ENCODE measurements around the gene DDX1. TPM values are rescaled to one million over a fixed set of nuclear protein-coding genes. Genes with fewer than 3 reads are reported as not detected.

The DDX1 gene
- total and polyA plus RNA-seq, 2 of the 4 experiments (the other 2 are of a cell fraction) = 73.6 to 74.9 TPM

DNA sequence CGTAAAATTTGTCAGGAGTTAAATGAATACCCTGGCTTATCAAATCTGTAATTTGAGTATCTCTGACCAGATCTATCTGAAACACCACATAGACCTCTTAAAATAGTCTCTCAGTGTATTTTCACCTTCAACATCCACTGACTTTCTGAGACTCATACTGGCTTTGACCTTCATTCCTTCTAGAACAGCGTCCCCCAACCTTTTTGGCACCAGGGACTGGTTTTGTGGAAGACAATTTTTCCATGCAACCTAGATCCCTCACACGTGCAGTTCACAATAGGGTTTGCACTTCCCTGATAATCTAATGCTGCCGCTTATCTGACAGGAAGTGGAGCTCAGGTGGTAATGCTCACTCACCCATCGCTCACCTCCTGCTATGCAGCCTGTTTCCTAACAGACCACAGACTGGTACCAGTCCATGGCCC is 33.8 kb upstream of the DDX1 start:
- H3K4ac ChIP-seq (ENCODE audit: low read depth, low read length) = no peak overlapping the region
- no peaks in the 10 kb centered on the region for H3K27me3 ChIP-seq (ENCODE audit: control insufficient read depth, insufficient read depth, low read length)
- DNase-seq (no peak), ATAC-seq (ENCODE audit: low read depth) (no peak)
- H4K91ac ChIP-seq (ENCODE audit: insufficient read depth, low read depth, low read length) = no peak overlapping the region
- H3K14ac ChIP-seq (replicated peaks; ENCODE audit: low read depth, low read length) = no peak overlapping the region
- no peak overlapping the region for H3K18ac ChIP-seq (ENCODE audit: low read depth, low read length)
- H2AK9ac ChIP-seq (replicated peaks; ENCODE audit: low read depth, low read length, poor library complexity) = no peak overlapping the region
- H2BK120ac ChIP-seq (ENCODE audit: low read depth, low read length) = no peak overlapping the region
- H3K9ac ChIP-seq (ENCODE audit: low read depth, low read length) = no peak overlapping the region
- H3K27ac ChIP-seq (ENCODE audit: insufficient read depth, low read length) = no peak overlapping the region
- CTCF ChIA-PET = no interaction called here
- no TSS peak for BruUV-seq (replicated peaks)
- H4K5ac ChIP-seq (ENCODE audit: low read depth, low read length) = no peak overlapping the region
- no peak overlapping the region for H3K4me3 ChIP-seq (ENCODE audit: insufficient read depth, low read depth, low read length)
- no CpG with 5 or more reads among the region's 5 CpGs for WGBS, 2 experiments (ENCODE audit: extremely low coverage in 2 of 2, insufficient read length in 1 of 2)
- POLR2A ChIA-PET (ENCODE audit: unreplicated experiment) = no interaction called here
- H3K23ac ChIP-seq (ENCODE audit: low read depth, low read length) = no peak overlapping the region
- H2BK5ac ChIP-seq (ENCODE audit: low read depth, low read length, poor library complexity, severe bottlenecking) = no peak overlapping the region
- intact Hi-C loops (cut with micrococcal nuclease) = no loop called here
- H3K36me3 ChIP-seq (ENCODE audit: control insufficient read depth, insufficient read depth, low read length) = peaks cover 7% of the 10 kb centered on the region
- in situ Hi-C loops (cut with MboI; ENCODE audit: low sequenced_read_pairs) = no loop called here
- peaks cover 3% of the 10 kb centered on the region for H3K9me1 ChIP-seq (ENCODE audit: insufficient read depth, low read length)
- no peaks in the 10 kb centered on the region for H3K4me1 ChIP-seq (ENCODE audit: control insufficient read depth, insufficient read depth, low read length)
- dilution Hi-C loops (cut with HindIII; ENCODE audit: low sequenced_read_pairs, unreplicated experiment) = no loop called here
- peaks cover 29 to 30% of the 10 kb centered on the region in 2 experiments for H3K79me1 ChIP-seq (ENCODE audit: low read depth in 1 of 2, low read length in 2 of 2)
- H2BK15ac ChIP-seq (ENCODE audit: low read depth, low read length) = no peak overlapping the region
- H2AK5ac ChIP-seq (ENCODE audit: low read depth, low read length) = no peak overlapping the region
- TF ChIP-seq CHD1 (IDR thresholded peaks at IDR 0.05; ENCODE audit: low read depth, low read length) (no peak), POLR2A (IDR thresholded peaks at IDR 0.05; ENCODE audit: low read depth, low read length) (no peak), MAFK (IDR thresholded peaks at IDR 0.05; ENCODE audit: low read depth, low read length) (no peak), MXI1 (IDR thresholded peaks at IDR 0.05; ENCODE audit: borderline replicate concordance, low read depth, low read length) (no peak), RCOR1 (IDR thresholded peaks at IDR 0.05; ENCODE audit: insufficient replicate concordance, low read length) (no peak), SMC3 (IDR thresholded peaks at IDR 0.05; ENCODE audit: low read depth, low read length) (no peak), MAZ (IDR thresholded peaks at IDR 0.05; ENCODE audit: borderline replicate concordance, low read depth, low read length) (no peak)
- TF ChIP-seq, protein P1, sequence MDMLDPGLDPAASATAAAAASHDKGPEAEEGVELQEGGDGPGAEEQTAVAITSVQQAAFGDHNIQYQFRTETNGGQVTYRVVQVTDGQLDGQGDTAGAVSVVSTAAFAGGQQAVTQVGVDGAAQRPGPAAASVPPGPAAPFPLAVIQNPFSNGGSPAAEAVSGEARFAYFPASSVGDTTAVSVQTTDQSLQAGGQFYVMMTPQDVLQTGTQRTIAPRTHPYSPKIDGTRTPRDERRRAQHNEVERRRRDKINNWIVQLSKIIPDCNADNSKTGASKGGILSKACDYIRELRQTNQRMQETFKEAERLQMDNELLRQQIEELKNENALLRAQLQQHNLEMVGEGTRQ (IDR thresholded peaks at IDR 0.05; ENCODE audit: low read depth, low read length) = no peak
- TF ChIP-seq, protein P2, sequence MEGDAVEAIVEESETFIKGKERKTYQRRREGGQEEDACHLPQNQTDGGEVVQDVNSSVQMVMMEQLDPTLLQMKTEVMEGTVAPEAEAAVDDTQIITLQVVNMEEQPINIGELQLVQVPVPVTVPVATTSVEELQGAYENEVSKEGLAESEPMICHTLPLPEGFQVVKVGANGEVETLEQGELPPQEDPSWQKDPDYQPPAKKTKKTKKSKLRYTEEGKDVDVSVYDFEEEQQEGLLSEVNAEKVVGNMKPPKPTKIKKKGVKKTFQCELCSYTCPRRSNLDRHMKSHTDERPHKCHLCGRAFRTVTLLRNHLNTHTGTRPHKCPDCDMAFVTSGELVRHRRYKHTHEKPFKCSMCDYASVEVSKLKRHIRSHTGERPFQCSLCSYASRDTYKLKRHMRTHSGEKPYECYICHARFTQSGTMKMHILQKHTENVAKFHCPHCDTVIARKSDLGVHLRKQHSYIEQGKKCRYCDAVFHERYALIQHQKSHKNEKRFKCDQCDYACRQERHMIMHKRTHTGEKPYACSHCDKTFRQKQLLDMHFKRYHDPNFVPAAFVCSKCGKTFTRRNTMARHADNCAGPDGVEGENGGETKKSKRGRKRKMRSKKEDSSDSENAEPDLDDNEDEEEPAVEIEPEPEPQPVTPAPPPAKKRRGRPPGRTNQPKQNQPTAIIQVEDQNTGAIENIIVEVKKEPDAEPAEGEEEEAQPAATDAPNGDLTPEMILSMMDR (conservative IDR thresholded peaks at IDR 0.05; ENCODE audit: low read depth, low read length) = no peak
- H3K56ac ChIP-seq (ENCODE audit: extremely low read depth, insufficient read depth, low read length) = no peak overlapping the region
- H3K4me2 ChIP-seq (ENCODE audit: low read depth, low read length) = no peak overlapping the region
- H3K9me3 ChIP-seq (ENCODE audit: control insufficient read depth, insufficient read depth, low read length) = no peaks in the 10 kb centered on the region
- H4K8ac ChIP-seq (ENCODE audit: low read depth in 2 of 2, low read length in 2 of 2) = no peak overlapping the region
- H2AFZ ChIP-seq (replicated peaks; ENCODE audit: low read length, poor library complexity) = no peak overlapping the region
- peaks cover 8% of the 10 kb centered on the region; the same call in 1 of the 2 replicates for H4K20me1 ChIP-seq (ENCODE audit: insufficient read depth, low read length)
- H2BK20ac ChIP-seq (ENCODE audit: low read depth, low read length) = no peak overlapping the region

Measured in IMR-90 (cell line).